Brain pericyte (primary cell): ENCODE results near the gene CCDC110.
"Not testable (repeated sequence)": the region's sequence is repeated elsewhere in the genome, so short reads cannot be mapped to it uniquely, and the experiment has no call there.

ENCODE experiments used
- DNase-seq: peaks from one replicate; pipeline ENCODE4 v3.0.0-alpha.2; 2012; ENCODE audit warnings: low read depth, low spot score

Gene CCDC110

GRCh38 chr4:185471235-185472102, at the start of gene CCDC110:
Gene CCDC110 (minus strand): TSS chr4:185471733. CDS start chr4:185471683, 50 bp downstream.
- DNase-seq, result peak; percentile 30

- DNase-seq, result no peak
These were observed 48.6 kb upstream of the CCDC110 start for GRCh38 chr4:185520119-185520518.

- DNase-seq, result no peak
These were observed 47.0 kb upstream of the CCDC110 start for GRCh38 chr4:185518494-185518893.

GRCh38 chr4:185518069-185518468, 46.5 kb upstream of the CCDC110 start:
- DNase-seq, result no peak

- no peak for DNase-seq
These were observed 43.7 kb upstream of the CCDC110 start for GRCh38 chr4:185515248-185515647.

- DNase-seq, result no peak
These were observed 42.7 kb upstream of the CCDC110 start for GRCh38 chr4:185514182-185514697.

GRCh38 chr4:185513489-185514181, 42.1 kb upstream of the CCDC110 start:
- DNase-seq, result no peak

GRCh38 chr4:185512516-185512915, 41.0 kb upstream of the CCDC110 start:
- no peak for DNase-seq

GRCh38 chr4:185511243-185511642, 39.7 kb upstream of the CCDC110 start:
- not testable (repeated sequence) for DNase-seq

- DNase-seq, result no peak
These were observed 39.3 kb upstream of the CCDC110 start for GRCh38 chr4:185510806-185511205.

- no peak for DNase-seq
These were observed 36.6 kb upstream of the CCDC110 start for GRCh38 chr4:185508181-185508580.

GRCh38 chr4:185506422-185506821, 34.9 kb upstream of the CCDC110 start:
- DNase-seq, result no peak

- DNase-seq, result no peak
These were observed 32.8 kb upstream of the CCDC110 start for GRCh38 chr4:185504098-185505047.

GRCh38 chr4:185502386-185502785, 30.9 kb upstream of the CCDC110 start:
- DNase-seq, result no peak

- DNase-seq, result no peak
These were observed 29.0 kb upstream of the CCDC110 start for GRCh38 chr4:185500576-185500975.

GRCh38 chr4:185500035-185500434, 28.5 kb upstream of the CCDC110 start:
- no peak for DNase-seq

- no peak for DNase-seq
These were observed 17.1 kb upstream of the CCDC110 start for GRCh38 chr4:185488650-185489049.

GRCh38 chr4:185481401-185481800, 9.9 kb upstream of the CCDC110 start:
- no peak for DNase-seq

GRCh38 chr4:185480016-185480732, 8.6 kb upstream of the CCDC110 start:
- DNase-seq, result no peak

GRCh38 chr4:185479507-185479971, 8.0 kb upstream of the CCDC110 start:
- no peak for DNase-seq

- DNase-seq, result no peak
These were observed 1.7 kb upstream of the CCDC110 start for GRCh38 chr4:185473247-185473646.
